Activated T-cell treated with anti-CD3 and anti-CD28 coated beads for 48 hours (primary cell): ENCODE data around the gene CLEC4G.
A peak's percentile ranks its signal among the peaks of the same experiment; 100 is the strongest.
"Not testable (repeated sequence)": the region's sequence is repeated elsewhere in the genome, so short reads cannot be mapped to it uniquely, and the experiment has no call there.

Experiments
- DNase-seq: peaks from one replicate; pipeline ENCODE4 v3.0.0-alpha.2; 2020; ENCODE audit warnings: low read depth

The CLEC4G gene

DNA sequence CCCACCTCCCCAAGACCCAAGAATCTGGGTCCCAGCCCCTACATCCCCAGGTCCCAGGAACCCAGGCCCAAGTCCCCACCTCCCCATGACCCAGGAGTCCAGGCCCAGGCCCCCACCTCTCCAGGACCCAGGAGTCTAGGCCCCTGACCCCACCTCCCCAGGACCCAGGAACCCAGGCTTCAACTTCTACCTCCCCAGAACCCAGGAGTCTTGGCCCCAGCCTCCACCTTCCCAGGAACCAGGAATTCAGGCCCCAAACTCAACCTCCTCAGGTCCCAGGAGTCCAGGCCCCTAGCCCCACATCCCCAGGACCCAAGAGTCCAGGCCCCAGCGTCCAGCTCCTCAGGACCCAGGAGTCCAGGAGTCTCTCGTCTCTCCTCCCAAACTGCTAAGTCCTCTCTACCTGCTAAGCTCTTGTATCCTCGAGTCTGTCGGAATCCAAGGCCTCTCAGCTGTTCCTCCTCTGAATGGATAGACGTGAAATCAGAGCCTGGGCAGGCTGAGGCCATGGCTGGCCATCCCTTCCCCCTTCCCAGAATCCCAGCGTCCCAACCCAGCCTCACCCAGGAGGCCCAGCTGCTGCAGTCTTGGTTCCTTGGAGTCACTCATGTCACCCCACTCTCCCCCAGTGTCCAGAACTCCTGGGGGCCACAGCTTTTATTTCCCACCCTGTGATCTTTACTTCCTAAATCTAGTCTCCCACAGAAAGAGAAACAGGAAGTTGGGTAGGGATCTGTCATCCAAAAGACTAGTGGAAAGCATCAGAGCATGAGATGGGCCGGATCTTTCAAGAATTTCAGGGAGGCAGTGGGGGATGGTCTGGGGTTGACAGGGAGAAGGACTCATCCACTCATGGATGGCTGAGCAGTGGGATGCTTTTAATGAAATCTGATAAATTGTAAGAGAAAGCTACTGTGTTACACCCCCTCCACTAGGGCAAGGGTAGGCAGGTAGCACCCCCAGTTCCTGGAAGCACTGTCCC, 15.3 kb upstream of the CLEC4G start, which contains the start of gene CD209:
TSS of gene CD209 (minus strand) at position 632 of the 982 bp plus-strand sequence. CDS start at position 609, 23 bp downstream.
- DNase-seq = no peak

DNA sequence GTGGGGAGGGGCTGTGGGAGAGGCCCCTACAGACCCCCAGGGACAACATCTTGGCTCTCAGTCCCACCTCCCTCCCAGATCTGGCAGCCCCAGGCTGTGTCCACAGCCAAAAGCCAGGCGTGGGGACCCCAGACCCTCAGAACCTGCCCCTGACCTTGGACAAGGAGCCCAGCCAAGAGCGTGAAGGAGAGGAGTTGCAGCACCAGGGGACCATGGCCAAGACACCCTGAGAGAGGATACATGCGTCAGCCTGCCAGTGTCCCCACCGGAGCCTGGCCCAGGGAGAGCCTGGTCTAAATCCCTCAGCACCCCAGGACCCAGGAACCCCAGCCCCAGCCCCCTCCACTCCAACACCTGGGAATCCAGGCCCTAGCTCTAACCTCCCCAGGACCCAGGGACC, 14.4 kb upstream of the CLEC4G start:
- DNase-seq = not testable (repeated sequence)

DNA sequence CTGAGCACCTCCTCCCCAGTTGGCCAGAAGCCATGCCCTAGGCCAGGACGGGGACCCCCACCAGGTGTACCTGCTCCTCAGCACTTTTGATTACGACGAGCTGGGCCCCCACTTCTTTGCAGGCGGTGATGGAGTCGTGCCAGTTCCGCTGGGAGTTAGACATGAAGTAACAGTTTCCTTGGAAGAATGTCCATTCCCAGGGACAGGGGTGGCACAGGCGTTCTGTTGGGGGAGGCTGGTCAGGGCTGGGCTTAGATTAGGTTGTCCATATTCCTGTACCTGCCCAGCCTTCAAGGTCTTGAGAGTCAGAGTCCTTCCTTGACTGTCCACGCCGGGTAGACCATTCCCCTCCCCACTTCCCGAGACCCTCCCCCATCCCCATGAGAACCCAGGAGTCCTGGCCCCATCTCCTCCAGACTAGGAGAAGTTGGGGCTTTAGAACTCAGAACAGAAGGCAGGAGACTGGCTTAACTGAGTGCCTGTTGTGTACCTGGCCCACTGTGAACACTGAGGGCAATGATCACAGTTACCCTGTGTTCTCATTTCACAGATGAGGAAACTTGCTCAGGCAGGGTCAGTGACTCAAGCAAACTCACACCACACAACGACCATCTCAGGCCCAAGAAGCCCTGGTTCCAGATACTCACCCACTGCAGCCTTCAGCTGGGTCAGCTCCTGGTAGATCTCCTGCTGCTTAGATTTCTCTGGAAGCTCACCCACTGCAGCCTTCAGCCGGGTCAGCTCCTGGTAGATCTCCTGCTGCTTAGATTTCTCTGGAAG, 13.2 kb upstream of the CLEC4G start:
- no peak for DNase-seq

DNA sequence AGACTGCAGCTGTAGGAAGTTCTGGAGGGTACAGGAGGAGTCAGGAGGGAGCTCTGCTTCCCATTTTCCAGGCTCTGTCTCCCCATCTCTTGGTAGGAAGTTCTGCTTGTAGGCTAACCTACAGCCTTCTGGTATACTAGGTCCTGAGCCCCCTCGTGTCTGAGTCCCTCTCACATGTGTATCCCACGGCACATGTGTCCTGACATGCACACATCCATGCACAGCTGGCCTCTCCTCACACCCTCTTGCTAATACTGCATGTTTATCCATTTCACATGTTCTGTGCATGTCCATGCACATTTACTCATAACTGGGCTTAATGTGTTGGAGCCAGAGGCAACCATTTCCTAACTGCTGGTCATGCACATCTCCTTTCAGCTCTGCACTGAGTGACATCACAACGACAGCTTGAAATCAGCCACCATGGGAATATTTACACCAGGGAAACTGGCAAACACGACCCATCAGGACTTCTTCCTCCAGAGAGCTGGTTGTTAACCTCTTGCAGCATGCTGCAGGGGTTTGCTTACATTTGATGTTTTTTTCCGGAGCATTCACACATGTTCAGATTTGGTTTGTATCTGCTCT, 12.4 kb upstream of the CLEC4G start:
- DNase-seq = no peak

DNA sequence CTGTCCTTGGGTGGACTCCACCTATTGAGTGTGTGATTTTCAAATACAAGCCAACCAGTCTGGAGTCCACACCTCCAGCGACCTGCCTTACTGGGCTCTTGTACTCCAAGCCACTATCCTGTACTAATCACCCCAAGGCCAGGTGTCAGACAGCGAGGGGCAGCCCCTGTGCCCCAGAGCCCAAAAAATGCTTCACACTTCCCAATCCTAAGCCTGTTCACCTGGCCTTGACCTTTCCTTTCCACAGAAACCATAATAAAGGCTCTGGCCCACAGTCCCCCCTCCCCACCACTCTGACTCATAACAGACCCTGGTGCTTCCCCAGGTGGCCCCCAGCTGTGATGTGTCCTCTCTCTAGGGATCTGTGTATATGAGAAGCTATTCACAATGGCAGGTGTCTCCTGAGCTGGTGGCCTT, 11.5 kb upstream of the CLEC4G start:
- no peak for DNase-seq

DNA sequence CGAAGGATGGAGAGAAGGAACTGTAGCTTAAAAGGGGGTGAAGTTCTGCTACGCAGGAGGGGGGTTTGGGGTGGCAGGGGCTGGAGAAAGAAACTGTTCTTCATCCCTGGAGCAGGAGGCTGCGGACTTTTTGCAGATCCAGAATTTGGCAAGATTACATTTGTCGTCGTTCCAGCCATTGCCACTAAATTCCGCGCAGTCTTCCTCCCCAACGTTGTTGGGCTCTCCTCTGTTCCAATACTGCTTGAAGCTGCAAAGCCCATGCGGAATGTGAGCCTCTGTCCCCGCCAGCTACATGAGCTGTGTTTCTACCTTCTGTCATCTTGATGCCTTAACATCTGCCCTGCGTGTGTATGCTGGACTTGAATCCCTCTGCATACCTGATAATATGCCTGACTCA, 11.1 kb upstream of the CLEC4G start:
- DNase-seq = no peak

DNA sequence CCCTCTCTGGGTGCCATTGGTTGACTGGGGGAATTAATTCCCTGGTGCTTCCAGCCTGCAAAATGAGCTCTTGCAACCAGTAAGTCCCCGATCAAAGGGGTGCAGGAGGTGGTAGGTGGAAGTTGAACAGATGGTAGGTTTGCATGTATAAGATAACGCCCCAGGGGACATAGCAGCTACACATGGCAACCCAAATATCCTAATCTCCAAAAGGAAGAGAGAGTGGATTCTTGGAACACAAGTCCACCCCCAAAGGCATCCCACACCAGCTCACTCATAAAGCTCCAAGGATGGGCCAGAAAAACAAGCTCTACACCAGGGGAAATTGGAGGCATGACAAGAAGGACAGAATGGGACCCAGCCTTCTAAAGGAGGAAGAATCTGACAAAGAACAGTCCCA, 10.7 kb upstream of the CLEC4G start:
- DNase-seq = no peak

DNA sequence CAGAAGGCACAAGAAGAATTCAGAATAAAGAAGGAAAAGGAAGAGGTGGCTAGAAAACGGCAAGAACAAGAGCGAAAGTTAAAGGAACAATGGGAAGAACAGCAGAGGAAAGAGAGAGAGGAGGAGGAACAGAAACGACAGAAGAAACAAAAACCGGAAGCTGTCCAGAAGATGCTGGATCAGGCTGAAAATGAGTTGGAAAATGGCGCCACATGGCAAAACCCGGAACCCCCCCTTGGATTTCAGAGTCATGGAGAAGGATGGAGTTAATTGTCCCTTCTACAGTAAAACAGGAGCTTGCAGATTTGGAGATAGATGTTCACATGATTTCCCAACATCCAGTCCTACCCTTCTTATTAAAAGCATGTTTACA, 8.8 kb upstream of the CLEC4G start:
- no peak for DNase-seq

DNA sequence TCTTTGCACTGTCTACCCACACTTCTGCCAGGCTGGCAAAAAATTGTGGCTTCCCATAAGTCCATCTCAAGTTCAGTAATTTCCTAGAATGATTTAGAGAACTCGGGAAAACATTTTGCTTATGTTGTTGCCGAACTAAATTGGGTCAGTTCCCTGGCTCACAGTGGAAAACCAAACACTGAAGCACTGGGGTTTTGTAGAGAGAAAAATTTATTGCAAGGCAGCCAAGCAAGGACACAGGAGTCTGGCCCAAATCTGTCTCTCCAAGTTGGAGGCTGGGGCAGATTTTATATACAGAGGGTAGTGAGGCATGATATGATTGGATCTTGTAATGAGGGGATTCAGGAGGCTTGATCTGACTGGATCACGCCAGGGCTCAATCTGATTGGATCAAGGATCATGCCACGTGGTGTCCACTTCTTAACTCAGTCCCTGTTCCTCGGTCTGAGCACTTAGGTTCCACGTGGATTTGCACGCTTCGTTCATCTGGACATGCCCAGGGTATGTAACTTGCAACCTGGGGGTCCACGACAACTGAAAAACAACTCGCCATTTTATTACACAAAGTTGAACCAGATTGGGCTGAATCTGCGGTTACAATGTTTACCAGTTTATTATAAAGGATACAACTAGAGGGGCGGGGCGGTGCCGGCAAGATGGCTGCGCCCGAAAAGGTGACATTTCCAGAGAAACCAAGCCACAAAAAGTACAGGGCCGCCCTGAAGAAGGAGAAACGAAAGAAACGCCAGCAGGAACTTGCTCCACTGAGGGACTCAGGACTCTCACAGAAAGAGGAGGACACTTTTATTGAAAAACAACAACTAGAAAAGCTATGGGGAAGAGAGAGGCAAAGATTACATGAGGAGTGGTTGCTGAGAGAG, 8.1 kb upstream of the CLEC4G start:
- no peak for DNase-seq

DNA sequence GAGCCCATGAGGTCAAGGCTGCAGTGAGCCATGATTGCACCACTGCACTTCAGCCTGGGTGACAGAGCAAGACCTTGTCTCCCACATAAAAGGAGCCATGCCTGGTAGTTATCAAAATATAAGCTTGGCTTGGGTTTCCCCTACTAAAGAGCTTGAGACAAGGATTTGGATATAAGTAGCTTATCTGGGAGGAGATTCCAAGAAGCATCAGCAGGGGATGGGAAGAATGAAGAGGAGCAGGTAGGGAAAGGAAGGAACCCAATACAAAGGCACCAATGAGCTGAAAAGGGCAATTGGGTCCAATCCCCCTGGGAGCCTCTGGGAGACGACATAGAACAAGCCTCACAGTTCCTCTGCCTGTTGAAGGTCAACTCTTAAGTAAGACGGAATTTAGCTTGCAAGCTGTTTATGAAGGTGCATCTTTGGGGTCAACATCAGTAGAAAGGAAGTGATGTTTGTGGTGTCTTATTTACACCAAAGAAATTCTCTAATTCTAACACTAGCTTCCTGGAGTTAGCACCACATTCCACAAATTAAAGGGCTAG, 7.4 kb upstream of the CLEC4G start:
- no peak for DNase-seq

DNA sequence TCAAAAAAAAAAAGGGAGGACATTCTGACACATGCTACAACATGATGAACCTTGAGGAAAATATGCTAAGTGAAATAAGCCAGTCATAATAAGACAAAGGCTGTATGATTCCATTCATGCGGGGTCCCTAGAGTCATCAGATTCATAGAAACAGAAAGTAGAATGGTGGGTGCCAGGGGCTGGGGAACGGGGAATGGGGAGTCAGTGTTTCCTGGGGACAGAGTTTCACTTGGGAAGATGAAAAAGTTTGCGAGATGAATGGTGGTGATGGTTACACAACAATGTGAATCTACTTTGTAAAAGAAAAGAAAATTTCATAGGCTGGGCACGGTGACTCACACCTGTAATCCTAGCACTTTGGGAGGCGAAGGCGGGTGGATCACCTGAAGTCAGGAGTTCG, 6.1 kb upstream of the CLEC4G start:
- DNase-seq = peak; percentile 48

DNA sequence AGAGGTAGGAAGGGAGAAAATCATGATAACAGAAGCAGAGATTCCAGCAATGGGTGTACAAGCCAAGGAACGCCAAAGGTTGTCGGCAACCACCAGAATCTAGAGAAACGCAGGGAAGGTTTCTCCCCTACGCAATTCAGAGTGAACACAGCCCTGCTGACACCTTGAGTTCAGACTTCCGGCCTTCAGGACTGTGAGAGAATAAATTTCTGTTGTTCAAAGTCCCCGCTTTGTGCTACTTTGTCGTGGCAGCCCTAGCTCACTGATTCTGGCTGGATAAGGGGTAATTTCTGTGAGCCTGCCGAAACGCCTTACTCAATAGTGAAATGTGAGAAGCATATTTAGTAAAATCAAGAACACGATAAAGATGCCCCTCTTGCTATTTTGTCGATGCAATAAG, 5.3 kb upstream of the CLEC4G start:
- DNase-seq = no peak

DNA sequence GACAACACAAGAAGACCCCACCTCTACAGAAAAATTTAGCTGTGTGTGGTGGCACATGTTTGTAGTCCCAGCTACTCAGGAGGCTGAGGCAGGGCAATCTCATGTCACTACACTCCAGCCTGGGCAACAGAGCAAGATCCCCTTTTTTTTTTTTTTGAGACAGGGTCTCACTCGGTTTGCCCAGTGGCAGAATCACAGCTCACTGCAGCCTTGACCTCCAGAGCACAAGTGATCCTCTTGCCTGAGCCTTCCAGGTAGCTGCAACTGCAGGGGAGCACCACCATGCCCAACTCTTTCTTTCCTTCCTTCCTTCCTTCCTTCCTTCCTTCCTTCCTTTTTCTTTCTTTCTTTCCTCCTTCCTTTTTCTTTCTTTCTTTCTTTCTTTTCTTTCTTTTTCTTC, 4.2 kb upstream of the CLEC4G start:
- no peak for DNase-seq

DNA sequence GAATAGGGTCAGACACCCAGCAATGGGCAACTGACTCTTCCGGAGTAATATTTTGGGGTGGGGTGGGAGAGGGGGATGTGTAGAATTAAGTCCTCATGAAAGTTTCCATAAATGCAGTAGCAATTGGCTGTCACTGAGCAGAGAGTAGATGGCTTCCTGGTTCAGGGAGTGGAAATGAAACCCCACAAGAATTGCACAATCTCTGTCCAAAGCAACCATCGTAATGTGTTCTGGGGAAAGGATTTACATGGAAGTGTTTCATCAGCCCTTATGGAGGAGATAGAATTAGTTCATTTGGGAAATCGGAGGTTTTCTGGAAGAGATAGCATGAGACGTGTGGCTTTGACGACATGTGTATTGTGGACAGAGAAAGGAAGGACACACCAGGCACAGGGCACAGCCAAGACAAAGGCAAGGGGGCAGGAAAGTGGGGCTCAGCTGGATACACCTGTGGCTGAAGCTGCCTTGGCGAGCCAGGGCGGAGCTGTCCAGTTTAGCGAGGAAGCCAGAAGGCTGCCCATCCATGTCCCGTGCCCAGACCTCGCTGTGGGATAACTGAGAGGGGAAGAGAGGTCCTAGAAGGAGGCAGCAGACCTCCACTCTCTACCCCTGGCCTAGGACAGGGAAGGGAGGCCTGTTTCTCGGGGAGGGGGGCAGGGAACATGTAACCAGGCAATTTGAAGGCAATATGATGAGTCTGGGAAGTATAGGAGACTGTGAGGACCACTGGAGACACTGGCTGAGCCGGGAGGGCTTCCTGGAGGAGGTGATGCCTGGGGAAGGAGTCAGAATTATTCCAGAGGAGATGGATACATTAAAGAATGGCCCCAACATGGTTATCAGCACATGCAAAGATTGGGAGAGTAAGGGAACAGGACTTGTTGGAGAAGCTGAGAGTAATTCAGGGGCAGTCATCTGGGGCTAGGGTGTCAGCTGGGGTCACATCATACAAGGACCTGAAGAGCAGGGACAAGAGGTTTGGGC, 2.6 kb upstream of the CLEC4G start:
- DNase-seq = no peak

DNA sequence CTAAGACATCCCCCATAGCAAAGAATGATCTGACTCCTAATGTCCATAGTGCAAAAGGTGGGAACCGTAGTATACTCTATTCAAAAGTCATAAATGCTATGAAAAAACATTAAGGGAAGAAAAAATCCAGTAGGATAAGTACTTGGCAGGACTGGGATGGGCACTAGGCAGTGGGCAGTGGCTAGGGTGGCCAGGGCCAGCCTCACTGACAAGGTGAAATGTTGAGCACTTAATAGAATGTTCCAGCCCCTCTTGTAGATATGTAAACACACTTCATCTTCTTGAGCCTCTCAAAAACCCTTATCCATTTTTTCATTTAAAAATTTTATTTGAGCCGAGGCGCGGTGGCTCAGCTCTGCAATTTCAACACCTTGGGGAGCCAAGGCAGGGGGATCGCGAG, 1.5 kb upstream of the CLEC4G start:
- no peak for DNase-seq

DNA sequence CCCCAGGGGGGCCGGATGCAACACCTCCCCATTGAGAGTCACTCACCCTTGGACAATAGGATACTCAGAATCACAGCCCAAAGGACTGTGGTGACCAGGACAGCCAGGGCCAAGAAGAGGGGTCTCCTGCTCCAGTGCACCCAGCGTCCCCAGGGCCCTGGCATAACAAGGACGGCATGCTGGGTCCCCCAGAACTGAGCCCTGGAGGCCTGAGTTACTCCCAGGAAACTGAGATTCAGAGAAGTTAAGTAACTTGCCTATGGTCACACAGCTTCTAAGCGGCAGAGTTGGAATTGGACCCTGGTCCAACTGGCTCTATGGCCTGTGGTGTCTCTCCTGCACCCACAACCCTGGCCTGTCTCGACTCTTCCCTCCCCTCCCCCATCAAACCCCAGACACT, 295 bp downstream of the CLEC4G start:
- DNase-seq = no peak

DNA sequence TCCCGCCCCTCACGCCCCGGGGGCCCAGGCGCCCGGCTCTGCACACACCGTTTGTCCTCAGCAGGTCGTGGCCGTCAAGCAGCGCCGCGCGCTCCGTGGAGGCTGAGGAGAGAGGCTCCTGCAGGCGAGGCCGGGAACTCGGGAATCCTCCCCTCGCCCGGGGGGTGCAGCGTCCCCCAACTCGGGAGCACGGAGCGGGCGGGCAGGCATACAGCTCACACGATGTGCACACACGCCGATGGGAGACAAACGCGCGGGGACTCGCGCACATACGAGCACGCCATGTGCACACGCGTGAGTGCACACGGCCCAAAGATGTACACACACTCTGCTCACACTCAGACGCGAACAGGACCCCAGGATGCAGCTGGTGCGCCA, 703 bp downstream of the CLEC4G start:
- no peak for DNase-seq

DNA sequence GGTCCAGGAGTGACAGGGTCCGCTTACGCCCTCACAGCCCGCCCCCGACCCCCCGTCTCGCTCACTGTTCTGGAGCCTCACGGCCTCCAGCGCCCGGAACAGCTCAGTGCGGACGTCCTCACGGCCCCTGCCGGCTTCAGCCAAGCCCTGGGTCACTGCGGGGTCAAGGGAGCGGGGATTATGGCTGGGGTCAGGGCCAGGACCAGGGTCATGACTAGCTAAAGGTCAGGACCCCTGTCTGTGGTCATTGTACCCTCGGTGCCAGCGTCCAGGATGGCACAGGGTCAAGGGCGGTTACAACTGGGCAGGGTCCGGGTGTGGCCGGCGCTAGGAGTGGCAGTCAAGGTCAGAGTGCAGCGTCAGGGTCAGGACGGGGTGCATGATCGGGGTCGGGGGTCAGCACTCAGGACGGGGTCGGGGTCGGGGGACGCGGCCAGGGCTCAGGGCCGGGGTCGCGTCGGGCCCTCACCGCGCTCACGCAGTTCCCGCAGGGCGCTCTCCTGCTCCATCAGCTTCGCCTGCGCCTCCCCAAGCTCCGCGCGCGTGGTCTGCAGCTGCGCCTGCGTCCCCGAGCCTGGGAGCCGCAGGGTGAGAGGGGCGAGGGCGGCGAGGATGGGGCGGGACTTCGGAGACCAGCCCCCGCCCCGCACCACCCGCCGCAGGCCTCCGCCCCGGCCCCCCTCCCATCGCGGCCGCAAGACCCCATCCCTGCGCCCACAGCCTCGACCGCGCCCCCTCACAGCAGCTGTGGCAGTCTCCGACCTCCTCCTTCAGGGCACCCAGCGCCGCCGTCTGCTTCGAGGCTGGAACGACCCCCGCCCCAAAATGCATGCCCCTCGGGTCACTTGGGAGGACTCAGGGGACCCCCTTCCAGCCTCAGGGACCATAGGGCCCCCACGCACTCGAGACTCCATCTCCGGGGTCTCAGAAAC, 1.4 kb downstream of the CLEC4G start:
- DNase-seq = no peak

DNA sequence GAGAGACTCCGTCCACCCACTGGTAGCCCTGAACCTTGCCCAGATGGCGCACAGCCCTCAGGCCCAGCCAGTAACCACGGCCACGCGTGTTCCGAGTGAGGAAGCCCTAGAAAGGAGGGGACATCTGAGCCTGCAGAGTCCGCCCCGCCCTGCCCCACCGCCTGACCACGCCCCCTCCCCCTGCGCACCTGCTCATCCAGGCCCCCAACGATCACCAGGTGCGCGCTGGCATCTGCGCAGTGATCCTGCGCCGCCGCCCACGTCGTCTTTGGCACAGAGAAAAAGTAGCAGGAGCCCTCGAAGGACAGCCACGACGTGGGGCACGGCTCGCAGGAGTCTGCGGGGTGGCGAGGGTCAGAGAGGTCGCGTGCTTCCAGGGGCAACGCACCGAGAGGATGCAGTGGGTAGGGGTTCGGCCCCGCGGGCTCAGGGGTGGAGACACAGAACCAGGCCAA, 2.1 kb downstream of the CLEC4G start:
- no peak for DNase-seq
